Prostate gland (tissue), 2 donors: ENCODE results near the gene ASB16. TPM values are rescaled to one million over a fixed set of nuclear protein-coding genes. Genes with fewer than 3 reads are reported as not detected.

ENCODE experiments used
- DNase-seq: peaks from one replicate; pipeline ENCODE4 v3.0.0-alpha.2; 2019; ENCODE audit warnings: low spot score
- H3K27ac ChIP-seq, 2 donors: fragments of 200-600 bp; sonication (generic); 2 replicates each; pipeline ENCODE4 v1.5.1; 2017 to 2019
- H3K27me3 ChIP-seq: fragments of 200-600 bp; sonication (generic); replicated peaks from 2 replicates; pipeline ENCODE4 v1.5.1; 2019; ENCODE audit not compliant: insufficient read depth
- H3K36me3 ChIP-seq, 2 donors: fragments of 200-600 bp; sonication (generic); 1 replicate in 1 of 2; 2 replicates in 1 of 2; pipeline versions ENCODE4 v1.5.1 to v1.8.1; 2017 to 2019
- H3K4me1 ChIP-seq: fragments of 200-600 bp; sonication (generic); replicated peaks from 2 replicates; pipeline ENCODE4 v1.5.1; 2019
- H3K4me3 ChIP-seq, 2 donors: fragments of 200-600 bp; sonication (generic); 2 replicates each; pipeline ENCODE4 v1.5.1; 2017 to 2019
- H3K9me3 ChIP-seq: fragments of 200-600 bp; sonication (generic); 2 replicates; pipeline ENCODE4 v1.5.1; 2017
- POLR2A ChIP-seq: fragments of 450-650 bp; IDR thresholded peaks from one replicate; pipeline ENCODE4 v1.6.1; 2016; ENCODE audit warnings: antibody characterized with exemption, mild to moderate bottlenecking
- POLR2AphosphoS5 ChIP-seq: sonication (generic); formaldehyde crosslinking; IDR thresholded peaks from one replicate; pipeline ENCODE4 v1.6.1; 2017; ENCODE audit warnings: antibody characterized with exemption
- WGBS: methylation state at CpG from one replicate; pipeline ENCODE4 v1.1.5; 2018; 5-methylcytosine and 5-hydroxymethylcytosine counted together
- intact Hi-C: fragments of 100-400 bp; cut with DNase I; formaldehyde crosslinking; loops from one replicate; pipeline ENCODE4 v1.14.2; 2022
- total RNA-seq, 2 donors: library from RNA; depleted of rRNA; stranded (reverse); fragments of >200 nt; gene quantifications; one replicate each; pipeline ENCODE4 v1.1.0, GENCODE V29; 2016
- TF ChIP-seq, protein P1 (sequence below), 4 experiments: fragments of 200-600 bp in 2 of 4; fragments of 450-650 bp in 2 of 4; sonication (generic) in 2 of 4; IDR thresholded peaks; 1 replicate in 3 of 4; 2 replicates in 1 of 4; pipeline ENCODE4 v1.5.1; 2016 to 2019; ENCODE audit warnings: antibody characterized with exemption in 4 of 4, mild to moderate bottlenecking in 2 of 4, moderate library complexity in 2 of 4

The ASB16 gene
- total RNA-seq, 2 donors from 2014 or later: 3.2 to 4.4 TPM

DNA sequence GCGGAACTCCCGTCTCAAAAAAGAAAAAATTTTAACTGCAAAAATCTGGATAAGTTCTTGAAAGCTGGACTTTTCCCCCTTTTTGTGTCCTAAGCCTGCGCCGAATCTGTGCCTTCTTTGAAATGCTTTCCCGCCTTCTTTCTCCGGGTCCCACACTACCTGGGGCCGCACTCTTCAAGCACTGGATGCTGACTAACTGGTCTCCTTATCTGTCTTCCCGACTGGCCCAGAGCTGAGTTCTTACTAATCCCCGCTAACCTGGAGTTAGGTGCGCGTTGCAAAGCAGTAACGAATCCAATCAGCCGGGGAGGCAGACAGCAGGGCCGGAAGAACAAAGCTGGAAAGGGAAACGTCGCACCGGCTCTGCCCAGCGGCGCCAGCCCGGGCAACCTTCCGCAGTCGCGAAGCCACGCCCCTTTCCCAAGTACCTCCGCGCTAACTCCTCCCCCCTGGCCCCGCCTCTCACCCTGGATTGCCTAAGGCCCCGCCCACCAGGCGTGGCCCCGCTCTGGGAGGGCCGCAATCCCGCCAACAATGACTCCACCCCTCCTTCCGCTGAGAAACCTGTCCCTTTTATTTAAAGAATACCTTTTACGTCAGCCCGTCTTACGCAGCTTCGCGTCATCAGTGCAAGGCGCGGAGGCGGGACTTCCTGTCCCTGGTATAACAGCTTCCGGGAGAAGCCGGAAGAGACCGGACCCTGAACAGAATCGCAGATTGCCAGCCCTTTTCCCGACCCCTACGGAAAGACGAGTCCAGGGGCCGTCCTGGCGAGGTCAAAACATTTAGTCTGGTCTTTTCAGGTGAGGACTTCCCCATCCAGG, 16.0 kb downstream of the ASB16 start, which contains the start of gene TMUB2:
TMUB2 (plus strand) TSS at position 666 of the 824 bp plus-strand sequence. CDS start 737 bp downstream, outside the sequence.
- Histone ChIP-seq H3K4me3 (peak within 1 kb of the TSS; percentile 93 to 96), H3K4me1 (peaks cover 7% of the 10 kb centered on the region), H3K27ac (peak within 1 kb of the TSS; percentile 99), H3K36me3 (no peaks in the 10 kb centered on the region), H3K9me3 (no peaks in the 10 kb centered on the region), H3K27me3 (no peaks in the 10 kb centered on the region)
- intact Hi-C loops: no loop called here
- WGBS: under 1% methylated on average over 50 of the region's 50 CpGs
- peak; percentile 91 for TF ChIP-seq POLR2A
- TF ChIP-seq, protein P1, sequence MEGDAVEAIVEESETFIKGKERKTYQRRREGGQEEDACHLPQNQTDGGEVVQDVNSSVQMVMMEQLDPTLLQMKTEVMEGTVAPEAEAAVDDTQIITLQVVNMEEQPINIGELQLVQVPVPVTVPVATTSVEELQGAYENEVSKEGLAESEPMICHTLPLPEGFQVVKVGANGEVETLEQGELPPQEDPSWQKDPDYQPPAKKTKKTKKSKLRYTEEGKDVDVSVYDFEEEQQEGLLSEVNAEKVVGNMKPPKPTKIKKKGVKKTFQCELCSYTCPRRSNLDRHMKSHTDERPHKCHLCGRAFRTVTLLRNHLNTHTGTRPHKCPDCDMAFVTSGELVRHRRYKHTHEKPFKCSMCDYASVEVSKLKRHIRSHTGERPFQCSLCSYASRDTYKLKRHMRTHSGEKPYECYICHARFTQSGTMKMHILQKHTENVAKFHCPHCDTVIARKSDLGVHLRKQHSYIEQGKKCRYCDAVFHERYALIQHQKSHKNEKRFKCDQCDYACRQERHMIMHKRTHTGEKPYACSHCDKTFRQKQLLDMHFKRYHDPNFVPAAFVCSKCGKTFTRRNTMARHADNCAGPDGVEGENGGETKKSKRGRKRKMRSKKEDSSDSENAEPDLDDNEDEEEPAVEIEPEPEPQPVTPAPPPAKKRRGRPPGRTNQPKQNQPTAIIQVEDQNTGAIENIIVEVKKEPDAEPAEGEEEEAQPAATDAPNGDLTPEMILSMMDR (IDR thresholded peaks at IDR 0.05): peak in 2 of 4 experiments; percentile 2 to 27
- TF ChIP-seq POLR2AphosphoS5: peak; percentile 99
- peak; percentile 99 for DNase-seq

DNA sequence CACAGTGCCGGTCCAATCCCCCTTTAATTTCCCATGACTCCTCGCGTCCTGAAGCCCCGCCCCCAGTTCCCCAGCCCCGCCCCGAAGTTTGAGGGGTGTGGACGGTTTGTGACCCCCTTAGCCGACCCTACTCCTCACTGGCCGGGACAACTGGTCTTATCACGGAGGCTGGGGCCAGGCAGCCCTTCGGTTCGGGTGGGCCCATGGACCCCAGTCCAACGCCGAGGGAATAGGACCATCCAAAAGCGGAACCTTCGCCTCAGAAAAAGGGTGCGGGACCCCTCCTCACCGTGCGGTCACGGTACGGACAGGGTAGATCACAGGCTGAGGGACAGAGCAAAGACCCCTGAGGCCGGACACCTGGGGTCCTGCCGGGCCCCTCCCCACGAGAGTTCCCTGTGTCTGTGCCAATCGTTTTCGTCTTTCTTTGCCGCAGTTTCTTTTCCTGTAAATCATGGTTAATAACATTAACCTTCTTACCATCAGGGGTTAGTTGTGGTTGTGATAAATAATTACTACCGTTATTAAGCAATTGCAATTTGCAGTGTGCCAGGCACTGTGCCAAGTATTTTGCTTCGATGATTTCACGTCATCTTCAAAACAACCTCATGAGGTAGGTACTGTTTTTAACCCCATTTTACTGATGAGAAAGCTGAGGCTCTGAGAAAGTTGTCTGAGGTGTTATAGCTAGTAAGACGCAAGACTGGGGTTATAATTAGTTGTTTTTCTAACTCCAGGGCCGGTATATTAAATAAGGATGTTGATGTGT, 16.8 kb downstream of the ASB16 start:
- Histone ChIP-seq H3K27ac (peak overlapping the region; percentile 99), H3K27me3 (no peaks in the 10 kb centered on the region), H3K4me1 (peaks cover 10% of the 10 kb centered on the region), H3K36me3 (no peaks in the 10 kb centered on the region), H3K9me3 (no peaks in the 10 kb centered on the region), H3K4me3 (peak overlapping the region; percentile 93 to 96)
- DNase-seq: no peak
- intact Hi-C loops: no loop called here
- TF ChIP-seq, protein P1 (IDR thresholded peaks at IDR 0.05): no peak
- TF ChIP-seq POLR2A: no peak
- WGBS: 1% methylated on average over 32 of the region's 32 CpGs

GRCh38 chr17:44188576-44189403, 18.3 kb downstream of the ASB16 start:
- Histone ChIP-seq H3K27ac (peak overlapping the region in 1 of 2 donors; percentile 99), H3K4me3 (no peak overlapping the region), H3K36me3 (peaks cover 0 to 4% of the 10 kb centered on the region in 2 donors), H3K4me1 (peaks cover 14% of the 10 kb centered on the region), H3K9me3 (no peaks in the 10 kb centered on the region), H3K27me3 (no peaks in the 10 kb centered on the region)
- intact Hi-C loops: no loop called here
- no peak for TF ChIP-seq POLR2A
- no peak for TF ChIP-seq POLR2AphosphoS5
- TF ChIP-seq, protein P1 (IDR thresholded peaks at IDR 0.05): no peak
- DNase-seq: no peak
- 91% methylated on average over 12 of the region's 12 CpGs for WGBS

- no peak overlapping the region for H3K4me3 ChIP-seq
- TF ChIP-seq POLR2A (no peak), POLR2AphosphoS5 (no peak)
- TF ChIP-seq, protein P1 (IDR thresholded peaks at IDR 0.05): no peak
- intact Hi-C loops: no loop called here
- no peak for DNase-seq
- H3K9me3 ChIP-seq: no peaks in the 10 kb centered on the region
- H3K36me3 ChIP-seq: peaks cover 5 to 17% of the 10 kb centered on the region in 2 donors
- no peaks in the 10 kb centered on the region for H3K27me3 ChIP-seq
- H3K4me1 ChIP-seq: peaks cover 14% of the 10 kb centered on the region
- WGBS: 77% methylated on average over 10 of the region's 10 CpGs
- no peak overlapping the region for H3K27ac ChIP-seq
These were observed 20.0 kb downstream of the ASB16 start for GRCh38 chr17:44190481-44190880.
